DMS114 treated with DMSO at 0.1 percent for 48 hours (cell line): ENCODE results near the gene F8A3.
"Not testable (repeated sequence)": the region's sequence is repeated elsewhere in the genome, so short reads cannot be mapped to it uniquely, and the experiment has no call there.

Experiments
- DNase-seq: peaks from one replicate; lab custom pipeline; 2025; ENCODE audit not compliant: unreplicated experiment; lab: John Stamatoyannopoulos, UW

F8A3 gene

DNA sequence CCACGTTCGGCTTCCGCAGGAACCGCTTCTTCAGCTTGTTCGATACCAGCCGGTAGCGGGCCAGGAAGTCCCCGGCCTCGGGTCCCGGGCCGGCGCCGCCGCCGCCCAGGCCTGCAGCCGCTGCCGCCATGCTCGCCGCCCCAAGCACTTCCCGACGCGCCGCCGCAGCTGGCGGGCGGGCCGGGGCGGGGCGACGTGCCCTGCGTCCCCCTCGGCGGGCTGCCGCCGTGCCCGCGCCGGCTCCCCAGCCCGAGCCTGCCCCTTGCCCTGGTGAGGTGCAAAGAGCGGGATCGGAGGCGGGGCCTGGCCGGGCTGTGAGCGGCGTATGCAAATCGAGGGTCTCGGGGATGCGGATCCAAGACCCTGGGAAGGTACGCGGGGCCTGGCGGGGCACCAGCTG is at the start of gene F8A3:
F8A3 (minus strand) TSS at position 150 of the 400 bp plus-strand sequence; CDS start at position 130, 20 bp downstream.
- DNase-seq = not testable (repeated sequence)

DNA sequence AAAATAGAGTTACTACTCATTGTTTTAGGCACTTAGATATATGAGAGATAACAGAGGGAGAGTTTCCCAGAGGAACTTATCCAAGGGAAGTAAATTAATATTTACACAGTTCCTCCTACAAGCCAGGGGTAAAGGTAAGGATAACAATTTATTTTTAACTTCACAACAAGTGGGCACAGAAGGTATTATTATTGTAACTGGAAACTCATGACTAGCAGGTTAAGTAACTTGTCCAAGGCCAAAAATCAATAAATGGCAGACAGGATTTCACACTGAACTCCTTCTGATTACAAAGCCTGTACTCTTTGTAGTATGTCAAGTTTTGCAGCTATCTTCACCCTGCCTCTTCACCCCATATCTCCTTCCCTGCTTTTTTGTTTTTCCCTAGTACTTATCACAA is 46.9 kb upstream of the F8A3 start:
- DNase-seq = no peak

DNA sequence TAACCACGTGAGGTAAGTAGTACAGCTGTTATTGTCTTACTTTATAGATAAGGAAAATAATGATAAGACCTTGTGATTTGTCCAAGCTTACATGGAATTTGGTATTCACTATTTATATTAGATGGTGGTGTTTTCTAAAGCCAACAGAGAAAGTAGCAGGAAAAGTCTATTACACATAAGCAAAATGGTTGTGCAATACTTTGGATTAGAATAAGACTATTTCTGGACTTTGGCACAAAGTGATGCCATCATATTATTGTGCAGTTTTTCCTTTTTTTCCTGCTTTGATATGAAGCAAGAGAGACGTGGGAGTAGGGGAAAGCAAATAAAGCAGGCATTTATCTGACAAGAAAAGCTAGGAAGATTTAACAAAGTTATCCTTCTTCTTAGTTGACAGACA is 36.7 kb upstream of the F8A3 start:
- DNase-seq = not testable (repeated sequence)

DNA sequence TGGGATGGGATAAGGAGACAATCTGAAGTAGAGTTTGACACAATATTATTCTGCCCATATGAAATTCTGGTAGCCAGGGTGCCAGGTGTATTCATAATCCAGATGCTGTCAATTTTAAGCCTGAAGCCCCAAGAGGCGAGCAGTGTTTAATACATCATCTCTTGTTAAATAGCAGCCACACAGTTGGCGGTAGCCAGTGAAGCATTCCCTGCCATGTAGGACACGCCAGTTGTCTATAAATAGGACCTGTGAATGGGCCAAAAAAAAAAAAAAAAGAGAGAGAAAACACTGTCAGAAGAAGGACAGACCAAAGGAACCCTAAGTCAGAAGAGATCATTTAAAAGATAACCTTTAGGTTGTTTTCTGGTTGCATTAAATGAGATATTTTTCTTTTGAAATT is 33.0 kb upstream of the F8A3 start:
- DNase-seq = not testable (repeated sequence)

DNA sequence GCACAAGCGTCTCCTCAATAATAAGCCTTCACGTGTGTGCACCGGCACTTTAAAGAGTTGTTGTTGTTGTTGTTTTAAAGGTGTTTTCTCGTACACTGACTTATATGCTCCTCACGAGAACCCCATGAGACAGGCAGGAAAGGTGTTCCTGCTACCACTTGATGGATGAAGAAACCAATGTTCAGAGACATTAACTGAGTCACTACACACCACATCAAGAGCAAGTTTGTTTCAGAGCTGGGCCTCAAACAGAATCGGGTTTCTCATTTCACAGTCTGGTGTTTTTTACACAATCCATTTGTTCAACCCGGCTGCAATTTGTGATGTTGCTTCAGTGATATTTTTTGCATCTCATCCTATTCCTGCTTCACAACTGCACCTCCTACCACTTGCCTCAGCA is 18.7 kb upstream of the F8A3 start:
- not testable (repeated sequence) for DNase-seq

DNA sequence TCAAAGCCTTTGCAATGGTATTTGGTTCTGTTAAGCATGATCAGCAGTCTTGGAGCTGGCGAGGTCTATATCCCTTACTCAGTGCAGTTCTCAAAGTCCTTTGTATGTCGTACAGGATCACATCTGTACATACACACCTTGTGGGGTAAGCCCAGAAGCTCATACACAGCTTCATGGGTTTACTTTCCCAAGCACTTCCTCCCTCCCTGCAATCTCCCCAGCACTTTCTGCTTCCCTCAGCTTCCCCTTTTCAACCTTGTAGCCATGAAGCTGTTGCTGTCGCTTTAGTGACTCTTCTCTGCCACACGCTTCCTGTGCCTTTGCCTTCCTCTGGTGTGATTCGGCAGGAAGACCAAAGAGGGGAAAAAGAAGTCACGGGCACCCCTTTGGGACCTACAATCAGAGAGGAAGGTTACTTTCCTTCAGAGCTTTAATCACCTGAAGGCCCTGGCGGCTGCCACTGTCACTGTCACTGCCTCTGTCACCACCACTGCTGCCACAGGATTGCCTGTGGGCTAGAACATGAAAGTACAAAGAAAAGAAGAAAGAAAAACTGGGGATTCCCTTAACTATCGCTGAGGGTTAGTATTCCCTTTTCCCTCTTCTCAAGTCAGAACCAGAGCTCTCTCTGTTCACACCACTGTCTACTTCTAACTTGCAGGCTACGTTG is 8.0 kb upstream of the F8A3 start:
- not testable (repeated sequence) for DNase-seq

DNA sequence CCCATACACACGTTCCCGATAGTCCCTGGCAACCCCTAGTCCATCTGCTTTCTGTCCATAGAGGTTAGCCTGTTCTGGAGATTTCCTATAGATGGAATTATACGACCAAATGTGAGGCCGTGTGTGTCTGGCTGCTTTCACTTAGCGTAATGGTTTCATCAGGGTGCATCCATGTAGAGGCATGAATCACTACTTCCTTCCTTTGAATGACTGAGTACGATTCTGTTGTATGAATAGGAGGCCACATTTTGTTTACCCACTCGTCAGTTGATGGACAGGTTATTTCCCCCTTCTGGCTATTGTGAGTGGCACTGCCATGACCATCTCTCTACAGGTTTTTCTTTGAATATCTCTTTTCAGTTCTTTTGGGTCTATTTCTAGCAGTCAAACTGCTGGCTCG is 2.1 kb upstream of the F8A3 start:
- not testable (repeated sequence) for DNase-seq

DNA sequence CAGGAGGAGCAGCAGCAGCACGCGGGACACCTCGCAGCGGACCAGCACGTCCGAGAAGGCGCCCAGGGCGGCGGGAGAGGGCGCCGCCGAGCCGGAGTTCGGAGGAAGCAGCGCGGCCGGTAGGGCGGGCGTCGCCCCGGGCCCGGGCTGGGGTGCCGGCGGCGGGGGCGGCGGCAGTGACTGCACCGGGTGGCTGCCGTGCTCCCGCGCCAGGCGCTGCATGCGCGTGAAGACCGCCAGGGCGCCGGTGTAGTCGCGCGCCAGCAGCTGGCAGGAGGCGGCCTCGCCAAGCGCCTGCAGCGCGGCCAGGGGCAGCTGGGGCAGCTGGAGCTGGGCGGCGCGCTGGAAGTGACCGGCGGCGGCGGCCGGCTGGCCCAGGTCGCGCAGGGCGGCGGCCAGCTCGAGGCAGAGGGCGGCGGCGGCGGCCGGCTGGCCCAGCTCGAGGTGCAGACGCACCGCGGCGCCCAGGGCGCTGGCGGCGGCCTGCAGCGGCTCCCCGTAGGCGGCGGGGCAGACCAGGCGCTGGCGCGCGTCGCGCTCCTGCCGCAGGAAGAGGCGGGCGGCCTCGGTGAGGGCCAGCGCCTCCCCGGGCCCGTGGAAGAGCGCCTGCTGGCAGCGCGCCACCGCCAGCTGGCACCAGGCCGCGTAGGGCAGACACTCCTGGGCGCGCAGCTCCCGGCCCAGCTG is 516 bp downstream of the F8A3 start:
- DNase-seq = not testable (repeated sequence)

DNA sequence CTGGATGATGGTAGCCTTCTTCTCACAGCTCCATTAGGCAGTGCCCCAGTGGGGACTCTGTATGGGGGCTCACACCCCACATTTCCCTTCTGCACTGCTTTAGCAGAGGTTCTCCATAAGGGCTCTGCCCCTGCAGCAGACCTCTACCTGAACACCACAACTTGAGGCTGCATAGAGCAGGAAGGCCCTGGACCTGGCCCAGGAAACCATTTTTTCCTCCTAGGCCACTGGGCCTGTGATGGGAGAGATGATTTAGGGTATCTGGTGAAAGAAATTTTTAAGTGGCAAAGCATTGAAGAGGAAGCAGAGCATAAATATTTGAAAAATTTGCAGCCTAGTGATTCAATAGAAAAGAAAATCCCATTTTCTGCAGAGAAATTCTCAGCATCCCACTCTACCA is 17.3 kb downstream of the F8A3 start:
- no peak for DNase-seq

DNA sequence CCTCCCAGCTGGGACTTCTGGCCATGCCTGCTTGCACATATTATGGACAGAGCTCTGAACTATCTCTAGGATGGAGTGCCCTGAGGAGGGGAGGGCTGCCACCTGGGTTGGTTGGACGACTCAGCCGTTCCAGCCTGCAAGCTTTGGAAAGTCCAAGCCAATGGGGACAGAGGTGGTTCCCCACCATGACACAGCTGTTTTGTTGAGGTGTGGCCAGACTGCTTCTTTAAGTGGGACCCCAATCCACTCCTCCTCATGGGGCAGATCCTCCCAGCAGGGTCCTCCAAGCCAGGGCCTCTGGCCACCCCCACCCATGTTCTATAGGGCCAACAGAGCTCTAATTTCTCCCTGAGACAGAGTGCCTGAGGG is 22.7 kb downstream of the F8A3 start:
- DNase-seq = no peak

DNA sequence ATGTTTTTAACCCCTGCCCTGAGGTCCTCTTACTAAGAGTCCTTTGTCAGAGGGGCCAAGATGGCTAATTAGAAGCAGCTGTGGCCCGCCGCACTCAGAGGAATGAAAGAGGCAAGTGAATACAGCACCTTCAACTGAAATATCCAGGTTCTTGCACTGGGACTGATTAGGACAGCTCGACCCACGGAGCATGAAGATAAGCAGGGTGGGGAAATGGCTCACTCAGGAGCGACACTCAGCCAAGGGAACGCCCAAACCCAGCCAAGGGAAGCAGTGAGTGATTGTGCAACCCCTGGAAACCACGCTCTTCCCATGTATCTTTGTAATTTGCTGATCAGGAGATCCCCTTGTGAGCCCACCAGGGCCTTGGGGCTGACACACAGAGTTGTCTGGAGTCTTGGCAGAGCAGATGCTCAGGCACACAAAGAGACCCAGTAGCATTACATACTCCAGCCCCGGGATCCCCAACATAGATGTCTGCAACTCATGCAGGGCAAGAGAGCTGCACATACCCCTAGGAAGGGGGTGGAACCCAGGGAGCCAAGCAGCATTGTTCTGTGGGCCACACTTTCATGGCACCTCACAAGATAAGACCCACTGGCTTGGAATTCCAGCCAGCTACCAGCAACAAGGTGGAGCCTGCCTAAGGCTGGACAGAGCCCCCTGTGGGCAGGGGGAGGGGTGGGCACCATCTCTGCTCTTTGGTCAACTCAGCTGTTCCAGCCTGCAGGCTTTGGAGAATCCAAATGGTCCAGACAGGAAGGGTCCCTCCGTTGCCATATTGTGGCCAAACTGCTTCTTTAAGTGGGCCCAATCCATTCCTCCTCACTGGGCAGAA is 23.3 kb downstream of the F8A3 start:
- DNase-seq = no peak

DNA sequence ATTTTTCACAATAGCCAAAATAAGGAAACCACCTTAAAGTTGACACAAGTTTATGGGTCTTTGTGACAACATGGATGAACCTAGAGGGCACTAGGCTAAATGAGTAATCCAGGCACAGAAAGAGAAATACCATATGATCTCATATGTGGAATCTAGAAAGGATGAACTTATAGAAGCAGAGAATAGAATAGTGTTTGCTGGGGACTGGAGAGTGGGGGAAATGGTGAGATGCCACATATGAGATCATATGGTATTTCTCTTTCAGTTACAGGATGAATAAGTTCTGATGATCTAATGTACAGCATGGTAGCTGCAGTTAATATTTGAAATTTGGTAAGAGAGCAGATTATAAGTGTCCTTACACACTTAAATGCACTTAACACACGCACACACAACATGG is 40.7 kb downstream of the F8A3 start:
- no peak for DNase-seq
